ENCODE measurements around the gene KCNIP3. TPM values are rescaled to one million over a fixed set of nuclear protein-coding genes. Genes with fewer than 3 reads are reported as not detected.

KCNIP3 gene
- total and polyA plus RNA-seq, 8 donors, result 3.2 to 12.6 (median 7.7) TPM

DNA sequence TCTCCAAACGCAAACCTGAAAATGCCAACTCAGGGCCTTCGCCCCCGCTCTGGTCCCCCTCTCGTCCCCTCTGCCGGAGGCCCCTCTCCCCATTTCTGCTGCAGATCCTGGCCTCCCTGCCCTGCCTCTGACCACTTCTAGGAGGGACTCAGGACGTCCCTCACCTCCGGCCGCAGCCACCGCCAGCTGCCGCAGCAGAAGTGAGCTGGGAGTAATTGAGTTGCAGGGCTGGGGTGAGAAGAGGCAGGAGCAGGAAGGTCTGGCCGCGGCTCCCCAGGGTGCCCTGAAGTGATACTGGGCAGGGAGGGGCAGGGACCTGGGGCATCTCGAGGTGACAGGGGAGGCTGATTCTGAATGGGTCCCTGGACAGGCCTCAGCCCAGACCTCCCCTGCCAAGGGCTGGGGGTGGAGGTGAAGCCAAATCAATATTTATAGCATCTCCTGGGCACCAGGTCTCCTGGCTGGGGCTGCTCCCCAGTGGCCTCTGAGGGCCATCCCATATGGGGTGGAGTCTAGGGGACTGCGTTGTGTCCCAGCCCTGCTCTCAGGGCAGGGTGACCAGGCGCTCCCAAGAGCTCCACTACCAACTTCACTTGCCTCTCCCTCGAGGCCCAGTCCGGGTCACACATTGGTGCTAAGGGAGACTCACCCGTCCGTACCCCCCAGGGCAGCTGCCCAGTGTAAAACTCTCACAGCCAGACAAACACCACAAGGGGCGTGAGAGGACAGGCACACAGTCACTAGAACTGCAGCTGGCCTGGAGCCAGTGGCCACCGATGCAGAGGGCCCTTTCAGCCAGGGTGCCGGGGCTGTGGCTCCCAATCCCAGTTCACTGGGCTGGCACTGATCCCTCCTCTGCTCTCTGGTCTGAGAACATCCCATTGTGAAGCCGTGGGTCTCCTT lies 33.0 kb downstream of the KCNIP3 start:
- no peak overlapping the region for H3K27ac ChIP-seq
- TF ChIP-seq CTCF (IDR thresholded peaks at IDR 0.05), result no peak
- H3K36me3 ChIP-seq, result no peaks in the 10 kb centered on the region
- H3K9me3 ChIP-seq, result no peaks in the 10 kb centered on the region
- no peaks in the 10 kb centered on the region for H3K27me3 ChIP-seq
- intact Hi-C loops (cut with DNase I), result no loop called here
- H3K4me1 ChIP-seq, result no peaks in the 10 kb centered on the region
- ATAC-seq (no peak), DNase-seq (peak in 1 of 4 donors; percentile 72)
- H3K4me3 ChIP-seq, result no peak overlapping the region

- Histone ChIP-seq H3K36me3 (no peaks in the 10 kb centered on the region), H3K27me3 (no peaks in the 10 kb centered on the region), H3K4me3 (no peak overlapping the region), H3K27ac (no peak overlapping the region), H3K4me1 (no peaks in the 10 kb centered on the region), H3K9me3 (no peaks in the 10 kb centered on the region)
- intact Hi-C loops (cut with DNase I), result no loop called here
- ATAC-seq, result no peak
- peak in 1 of 4 donors; percentile 67 for DNase-seq
- TF ChIP-seq CTCF (IDR thresholded peaks at IDR 0.05), result no peak
Observed at GRCh38 chr2:95330794-95331338, 33.7 kb downstream of the KCNIP3 start.

- Histone ChIP-seq H3K27me3 (peaks cover 0 to 1% of the 10 kb centered on the region in 2 donors), H3K4me3 (no peak overlapping the region), H3K27ac (no peak overlapping the region), H3K36me3 (no peaks in the 10 kb centered on the region), H3K9me3 (no peaks in the 10 kb centered on the region), H3K4me1 (no peaks in the 10 kb centered on the region)
- DNase-seq (peak in 1 of 4 donors; percentile 24), ATAC-seq (no peak)
- no peak for TF ChIP-seq CTCF (IDR thresholded peaks at IDR 0.05)
- intact Hi-C loops (cut with DNase I), result no loop called here
Observed at GRCh38 chr2:95331606-95332005, 34.5 kb downstream of the KCNIP3 start.

- TF ChIP-seq CTCF (IDR thresholded peaks at IDR 0.05), result no peak
- intact Hi-C loops (cut with DNase I), result no loop called here
- H3K4me1 ChIP-seq, result no peaks in the 10 kb centered on the region
- no peak overlapping the region for H3K27ac ChIP-seq
- DNase-seq, result peak in 1 of 4 donors; percentile 36
- ATAC-seq, result no peak
- H3K4me3 ChIP-seq, result no peak overlapping the region
- H3K27me3 ChIP-seq, result peaks cover 0 to 5% of the 10 kb centered on the region in 2 donors
- no peaks in the 10 kb centered on the region for H3K36me3 ChIP-seq
- no peaks in the 10 kb centered on the region for H3K9me3 ChIP-seq
Observed at GRCh38 chr2:95332036-95332435, 34.9 kb downstream of the KCNIP3 start.

DNA sequence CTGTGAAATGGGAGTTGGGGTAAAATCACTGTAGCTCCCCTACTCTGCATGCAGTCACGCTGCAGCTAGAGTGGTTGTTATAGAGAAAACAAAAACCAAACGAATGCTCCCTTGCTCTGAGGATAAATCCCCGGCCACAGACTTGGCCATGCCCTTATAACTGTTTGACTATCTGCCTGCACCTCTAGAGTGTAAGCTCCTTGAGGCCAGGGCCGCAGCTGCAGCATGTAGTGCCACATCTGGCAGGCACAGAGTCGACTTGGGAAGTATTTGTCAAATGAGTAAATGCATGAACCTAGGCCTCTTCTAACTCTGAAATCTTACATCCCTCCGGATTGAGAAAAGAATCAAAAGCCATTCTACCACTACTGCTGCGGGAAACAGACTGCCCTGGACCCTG lies 35.9 kb downstream of the KCNIP3 start:
- no peak for TF ChIP-seq CTCF (IDR thresholded peaks at IDR 0.05)
- Histone ChIP-seq H3K27ac (no peak overlapping the region), H3K9me3 (no peaks in the 10 kb centered on the region), H3K4me1 (no peaks in the 10 kb centered on the region), H3K36me3 (no peaks in the 10 kb centered on the region), H3K27me3 (peaks cover 0 to 6% of the 10 kb centered on the region in 2 donors), H3K4me3 (no peak overlapping the region)
- DNase-seq (peak in 1 of 4 donors; percentile 36), ATAC-seq (no peak)
- intact Hi-C loops (cut with DNase I), result no loop called here

Measured in left lung (tissue), 10 donors.